Measurements from ENCODE around the gene AK9. TPM values are rescaled to one million over a fixed set of nuclear protein-coding genes. Genes with fewer than 3 reads are reported as not detected.

The AK9 gene
- polyA plus RNA-seq, 1 donor from 2014 or later: 8.2 TPM

GRCh38 chr6:109480993-109481480 is 210.0 kb downstream of the AK9 start:
- Mint-ChIP-seq H3K36me3 (peaks cover 14% of the 10 kb centered on the region), H3K4me1 (peaks cover 36 to 59% (median 57%) of the 10 kb centered on the region in 3 donors), H3K4me3 (peak overlapping the region; percentile 85 to 96 (median 94)), H3K9me3 (peaks cover 0 to 3% (median 0%) of the 10 kb centered on the region in 3 donors), H3K27ac (peak overlapping the region in 2 of 3 donors; percentile 30 to 76), H3K27me3 (no peaks in the 10 kb centered on the region)

DNA sequence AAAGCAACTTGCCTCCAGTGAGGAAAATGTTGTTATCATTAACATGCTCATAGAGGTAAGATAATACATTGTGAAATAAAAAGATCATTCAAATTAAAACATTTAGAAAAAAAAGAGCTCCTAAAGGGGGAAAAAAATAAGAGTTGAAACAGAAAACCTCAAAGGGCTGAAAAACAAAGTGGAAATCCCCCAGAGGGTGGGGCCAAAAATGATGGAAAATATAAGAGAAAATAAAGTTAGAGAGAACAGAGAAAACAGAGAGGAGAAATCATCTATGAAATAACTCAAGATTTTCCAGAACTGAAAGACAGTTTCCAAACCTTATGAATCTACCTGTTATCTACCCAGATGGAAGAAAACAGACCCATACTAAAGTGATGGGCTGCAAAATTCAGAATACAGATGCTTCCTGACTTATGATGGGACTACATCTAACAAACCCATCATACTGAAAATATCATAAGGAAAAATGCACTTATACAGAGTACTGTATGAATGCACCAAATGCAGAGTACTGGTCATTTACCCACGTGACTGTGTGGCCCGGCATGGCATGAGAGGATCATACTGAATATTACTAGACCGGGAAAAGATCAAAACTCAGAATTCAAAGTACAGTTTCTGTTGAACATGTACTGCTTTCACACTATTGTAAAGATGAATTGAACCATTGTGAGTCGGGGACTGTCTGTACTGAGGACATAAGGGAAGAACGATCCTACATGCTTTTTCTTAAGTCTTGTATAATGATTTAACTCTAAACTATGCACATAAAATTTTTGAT is 212.0 kb downstream of the AK9 start:
- H3K27ac Mint-ChIP-seq: peak overlapping the region; percentile 86 to 97 (median 90)
- H3K27me3 Mint-ChIP-seq: no peaks in the 10 kb centered on the region
- H3K36me3 Mint-ChIP-seq: peaks cover 14% of the 10 kb centered on the region
- H3K4me3 Mint-ChIP-seq: peak overlapping the region; percentile 85 to 96 (median 92)
- peaks cover 0 to 3% (median 0%) of the 10 kb centered on the region in 3 donors for H3K9me3 Mint-ChIP-seq
- H3K4me1 Mint-ChIP-seq: peaks cover 44 to 67% (median 58%) of the 10 kb centered on the region in 3 donors

- Mint-ChIP-seq H3K27me3 (no peaks in the 10 kb centered on the region), H3K9me3 (peaks cover 0 to 3% (median 0%) of the 10 kb centered on the region in 3 donors), H3K4me3 (peak overlapping the region; percentile 85 to 96 (median 92)), H3K27ac (peak overlapping the region; percentile 86 to 97 (median 90)), H3K36me3 (peaks cover 14% of the 10 kb centered on the region), H3K4me1 (peaks cover 45 to 66% (median 56%) of the 10 kb centered on the region in 3 donors)
Measured at GRCh38 chr6:109478222-109478805, 212.7 kb downstream of the AK9 start.

- Mint-ChIP-seq H3K4me1 (peaks cover 50 to 71% (median 60%) of the 10 kb centered on the region in 3 donors), H3K4me3 (peak overlapping the region; percentile 85 to 96 (median 92)), H3K9me3 (peaks cover 0 to 3% (median 0%) of the 10 kb centered on the region in 3 donors), H3K27me3 (no peaks in the 10 kb centered on the region), H3K27ac (peak overlapping the region; percentile 76 to 90 (median 86)), H3K36me3 (peaks cover 14% of the 10 kb centered on the region)
Measured at GRCh38 chr6:109477725-109478124, 213.3 kb downstream of the AK9 start.

- H3K4me3 Mint-ChIP-seq: peak overlapping the region in 3 of 4 donors; percentile 85 to 96 (median 92)
- peaks cover 55 to 74% (median 66%) of the 10 kb centered on the region in 3 donors for H3K4me1 Mint-ChIP-seq
- peaks cover 0 to 3% (median 0%) of the 10 kb centered on the region in 3 donors for H3K9me3 Mint-ChIP-seq
- no peaks in the 10 kb centered on the region for H3K27me3 Mint-ChIP-seq
- H3K27ac Mint-ChIP-seq: peak overlapping the region in 2 of 3 donors; percentile 76 to 86
- peaks cover 16% of the 10 kb centered on the region for H3K36me3 Mint-ChIP-seq
Measured at GRCh38 chr6:109477184-109477583, 213.8 kb downstream of the AK9 start.

GRCh38 chr6:109475625-109476024 is 215.4 kb downstream of the AK9 start:
- Mint-ChIP-seq H3K4me3 (peak overlapping the region in 1 of 4 donors; percentile 75), H3K36me3 (peaks cover 6% of the 10 kb centered on the region), H3K27me3 (no peaks in the 10 kb centered on the region), H3K27ac (peak overlapping the region in 1 of 3 donors; percentile 40), H3K4me1 (peaks cover 55 to 69% (median 60%) of the 10 kb centered on the region in 3 donors), H3K9me3 (peaks cover 0 to 3% (median 0%) of the 10 kb centered on the region in 3 donors)

DNA sequence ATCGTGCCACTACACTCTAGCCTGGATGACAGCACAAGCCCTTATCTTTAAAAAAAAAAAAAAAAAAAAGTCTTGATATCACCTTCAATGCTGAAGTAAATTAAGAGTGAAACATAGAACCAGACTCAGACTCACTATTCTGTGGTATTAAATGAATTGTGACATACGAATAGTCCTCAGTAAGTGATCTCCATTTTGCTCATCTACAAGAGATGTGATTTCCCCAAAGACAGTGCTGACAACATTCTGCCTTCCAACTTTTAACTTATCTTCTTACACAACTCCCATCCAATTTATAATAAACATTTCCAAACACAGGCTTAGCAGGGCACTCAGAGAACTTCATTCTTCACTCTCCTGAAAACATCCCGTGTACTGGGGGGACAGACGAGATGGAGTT is 216.0 kb downstream of the AK9 start:
- Mint-ChIP-seq H3K4me3 (peak overlapping the region in 1 of 4 donors; percentile 75), H3K36me3 (peaks cover 3% of the 10 kb centered on the region), H3K4me1 (peaks cover 54 to 64% (median 57%) of the 10 kb centered on the region in 3 donors), H3K27me3 (no peaks in the 10 kb centered on the region), H3K9me3 (no peaks in the 10 kb centered on the region), H3K27ac (peak overlapping the region; percentile 16 to 40 (median 19))

GRCh38 chr6:109473120-109473519 is 217.9 kb downstream of the AK9 start:
- Mint-ChIP-seq H3K9me3 (no peaks in the 10 kb centered on the region), H3K36me3 (peaks cover 5% of the 10 kb centered on the region), H3K27me3 (no peaks in the 10 kb centered on the region), H3K4me1 (peaks cover 48 to 62% (median 55%) of the 10 kb centered on the region in 3 donors), H3K27ac (peak overlapping the region in 1 of 3 donors; percentile 87), H3K4me3 (peak overlapping the region in 2 of 4 donors; percentile 41 to 70)

GRCh38 chr6:109472132-109472995 is 218.6 kb downstream of the AK9 start:
- Mint-ChIP-seq H3K4me1 (peaks cover 42 to 56% (median 53%) of the 10 kb centered on the region in 3 donors), H3K27me3 (no peaks in the 10 kb centered on the region), H3K4me3 (peak overlapping the region in 3 of 4 donors; percentile 6 to 83 (median 43)), H3K9me3 (no peaks in the 10 kb centered on the region), H3K36me3 (peaks cover 5% of the 10 kb centered on the region), H3K27ac (peak overlapping the region; percentile 17 to 87 (median 48))

DNA sequence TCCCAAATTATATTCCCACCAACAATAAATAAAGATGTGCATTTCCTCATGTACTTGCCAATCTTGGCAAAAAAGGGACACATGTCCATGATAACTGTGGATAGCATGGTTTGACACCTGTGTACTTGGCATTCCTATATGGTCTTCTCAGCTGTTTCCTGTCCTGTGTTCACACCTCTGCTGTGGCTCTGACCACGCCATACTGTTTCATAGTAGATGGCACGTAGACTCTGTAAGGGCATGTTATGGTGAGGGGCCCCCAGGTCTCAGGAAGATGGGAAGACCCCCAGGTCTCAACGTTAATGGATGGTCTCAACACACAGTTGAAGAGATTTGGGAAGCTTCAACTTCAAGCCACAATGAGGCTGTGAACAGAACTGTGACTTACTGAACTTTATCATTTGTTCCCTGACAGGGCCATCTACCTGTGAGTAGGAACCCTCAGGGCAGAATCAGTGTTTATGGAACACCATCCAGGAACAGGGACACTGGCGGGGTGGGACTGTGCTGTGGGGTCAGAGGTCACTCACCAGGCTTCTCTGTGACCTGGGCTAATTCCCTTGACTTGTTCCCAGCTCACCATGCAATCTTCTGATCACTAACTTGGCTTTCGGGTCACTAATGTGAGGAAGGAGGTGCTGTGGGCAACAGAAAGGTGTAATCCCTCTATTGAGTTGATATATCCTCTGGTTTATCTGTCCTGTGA is 219.7 kb downstream of the AK9 start:
- H3K27ac Mint-ChIP-seq: peak overlapping the region in 1 of 3 donors; percentile 64
- H3K27me3 Mint-ChIP-seq: no peaks in the 10 kb centered on the region
- H3K4me1 Mint-ChIP-seq: peaks cover 40 to 50% (median 49%) of the 10 kb centered on the region in 3 donors
- H3K36me3 Mint-ChIP-seq: peaks cover 5% of the 10 kb centered on the region
- no peaks in the 10 kb centered on the region for H3K9me3 Mint-ChIP-seq
- no peak overlapping the region for H3K4me3 Mint-ChIP-seq

- peak overlapping the region in 1 of 4 donors; percentile 81 for H3K4me3 Mint-ChIP-seq
- H3K27me3 Mint-ChIP-seq: no peaks in the 10 kb centered on the region
- peaks cover 37 to 50% (median 45%) of the 10 kb centered on the region in 3 donors for H3K4me1 Mint-ChIP-seq
- peak overlapping the region; percentile 28 to 64 (median 37) for H3K27ac Mint-ChIP-seq
- H3K36me3 Mint-ChIP-seq: peaks cover 3% of the 10 kb centered on the region
- H3K9me3 Mint-ChIP-seq: no peaks in the 10 kb centered on the region
Measured at GRCh38 chr6:109469591-109470189, 221.3 kb downstream of the AK9 start.

GRCh38 chr6:109467696-109468095 is 223.3 kb downstream of the AK9 start:
- no peaks in the 10 kb centered on the region for H3K9me3 Mint-ChIP-seq
- no peaks in the 10 kb centered on the region for H3K27me3 Mint-ChIP-seq
- H3K27ac Mint-ChIP-seq: peak overlapping the region in 1 of 3 donors; percentile 85
- no peak overlapping the region for H3K4me3 Mint-ChIP-seq
- H3K36me3 Mint-ChIP-seq: peaks cover 3% of the 10 kb centered on the region
- H3K4me1 Mint-ChIP-seq: peaks cover 30 to 47% (median 41%) of the 10 kb centered on the region in 3 donors

- peaks cover 2% of the 10 kb centered on the region for H3K36me3 Mint-ChIP-seq
- H3K4me3 Mint-ChIP-seq: no peak overlapping the region
- H3K27me3 Mint-ChIP-seq: no peaks in the 10 kb centered on the region
- peaks cover 25 to 43% (median 43%) of the 10 kb centered on the region in 3 donors for H3K4me1 Mint-ChIP-seq
- H3K27ac Mint-ChIP-seq: peak overlapping the region in 1 of 3 donors; percentile 71
- H3K9me3 Mint-ChIP-seq: no peaks in the 10 kb centered on the region
Measured at GRCh38 chr6:109466212-109466923, 224.6 kb downstream of the AK9 start.

All from IgD-negative memory B cell (primary cell).